ENCODE measurements around the gene FRMD4B. TPM values are rescaled to one million over a fixed set of nuclear protein-coding genes. Genes with fewer than 3 reads are reported as not detected.

The FRMD4B gene
- polyA plus RNA-seq, 2 of the 4 experiments (the other 2 are of a cell fraction): 0.92 to 5.9 TPM

GRCh38 chr3:69376731-69377130 is 9.2 kb downstream of the FRMD4B start:
- ATAC-seq: no peak
- TF ChIP-seq HOXA7 (CRISPR knock-in tag; IDR thresholded peaks at IDR 0.05): no peak
- no peak for TF ChIP-seq PHF8 (IDR thresholded peaks at IDR 0.05; ENCODE audit: borderline replicate concordance, low read depth)
- no peak for TF ChIP-seq ESRRA (IDR thresholded peaks at IDR 0.05; ENCODE audit: borderline replicate concordance, low read length)
- no peaks in the 10 kb centered on the region for H3K4me1 ChIP-seq
- no peak overlapping the region for H3K27ac ChIP-seq
- ChIA-PET CTCF (interaction anchor here (0.8 to 1.7 kb wide), 2 partner anchors 9 to 16 kb away, joined by 3 read pairs; partner anchors contain the start of gene FRMD4B), POLR2A (no interaction called here)
- no peak overlapping the region for H3K4me2 ChIP-seq
- no peak overlapping the region for H3K4me3 ChIP-seq
- DNase-seq (ENCODE audit: low read depth in 1 of 2, low spot score in 1 of 2): no peak
- no peak for FAIRE-seq
- WGBS (ENCODE audit: missing lambda C conversion rate): 93% methylated on average over 2 of the region's 2 CpGs
- no peaks in the 10 kb centered on the region for H3K9me3 ChIP-seq

- no peak overlapping the region for H3K4me2 ChIP-seq
- ATAC-seq: no peak
- H3K4me3 ChIP-seq: no peak overlapping the region
- CTCF ChIA-PET: no interaction called here
- H3K27ac ChIP-seq: no peak overlapping the region
- WGBS (ENCODE audit: missing lambda C conversion rate): 57% methylated on average over 5 of the region's 5 CpGs
- TF ChIP-seq HES2 (IDR thresholded peaks at IDR 0.05) (no peak), CTCF (IDR thresholded peaks at IDR 0.05) (no peak), PBX3 (IDR thresholded peaks at IDR 0.05) (no peak), FOSL2 (IDR thresholded peaks at IDR 0.05) (no peak), FOSL2 (CRISPR knock-in tag; IDR thresholded peaks at IDR 0.05) (no peak), REST (IDR thresholded peaks at IDR 0.05) (no peak), RCOR1 (IDR thresholded peaks at IDR 0.05; ENCODE audit: low read depth, low read length) (no peak), ZC3H11A (IDR thresholded peaks at IDR 0.05) (no peak), HOXB5 (CRISPR knock-in tag; IDR thresholded peaks at IDR 0.05) (no peak), MAZ (IDR thresholded peaks at IDR 0.05; ENCODE audit: borderline replicate concordance, low read depth, low read length) (no peak), MAFK (IDR thresholded peaks at IDR 0.05; ENCODE audit: partially characterized antibody) (no peak), FOXS1 (CRISPR knock-in tag; IDR thresholded peaks at IDR 0.05) (no peak), PHF8 (IDR thresholded peaks at IDR 0.05; ENCODE audit: borderline replicate concordance, low read depth) (no peak), RARB (CRISPR knock-in tag; IDR thresholded peaks at IDR 0.05) (no peak), HEYL (CRISPR knock-in tag; IDR thresholded peaks at IDR 0.05) (no peak)
- POLR2A ChIA-PET: no interaction called here
- no peaks in the 10 kb centered on the region for H3K9me3 ChIP-seq
- no peak for DNase-seq (ENCODE audit: low read depth in 1 of 2, low spot score in 1 of 2)
- FAIRE-seq: no peak
- H3K4me1 ChIP-seq: no peaks in the 10 kb centered on the region
These were observed 14.1 kb downstream of the FRMD4B start for GRCh38 chr3:69371816-69372215.

- Histone ChIP-seq H3K27ac (no peak overlapping the region), H3K4me3 (no peak overlapping the region), H3K4me2 (no peak overlapping the region), H3K4me1 (no peaks in the 10 kb centered on the region), H3K9me3 (no peaks in the 10 kb centered on the region)
- no peak for DNase-seq (ENCODE audit: low read depth in 1 of 2, low spot score in 1 of 2)
- no peak for FAIRE-seq
- TF ChIP-seq ZC3H11A (IDR thresholded peaks at IDR 0.05) (no peak), EHF (CRISPR knock-in tag; IDR thresholded peaks at IDR 0.05) (no peak), HOXA7 (CRISPR knock-in tag; IDR thresholded peaks at IDR 0.05) (no peak), TP53 (CRISPR knock-in tag; IDR thresholded peaks at IDR 0.05) (no peak), PHF8 (IDR thresholded peaks at IDR 0.05; ENCODE audit: borderline replicate concordance, low read depth) (no peak)
- ATAC-seq: no peak
- ChIA-PET POLR2A (no interaction called here), CTCF (interaction anchor here (1.0 kb wide), 1 partner anchor 13 kb away, joined by 3 read pairs; no protein-coding TSS in a partner anchor)
- WGBS (ENCODE audit: missing lambda C conversion rate): 19% methylated on average over 2 of the region's 2 CpGs
These were observed 15.0 kb downstream of the FRMD4B start for GRCh38 chr3:69370901-69371301.

Measured in A549 (cell line).